Stimulated activated CD4-positive, alpha-beta T cell treated with anti-CD3 and anti-CD28 coated beads, Interleukin-12 subunit alpha, Interleukin-12 subunit beta, amount 100 ng/mL, for 24 hours (primary cell): ENCODE data around the gene SERINC2.

Experiments
- DNase-seq, 2 experiments: peaks; one replicate each; pipeline ENCODE4 v3.0.0-alpha.2; 2020; ENCODE audit warnings: low read depth in 2 of 2

Gene SERINC2

GRCh38 chr1:31433396-31433930, 20.4 kb downstream of the SERINC2 start:
- DNase-seq, result no peak

- no peak for DNase-seq
Measured at GRCh38 chr1:31434101-31434871, 21.3 kb downstream of the SERINC2 start.

- DNase-seq, result no peak
Measured at GRCh38 chr1:31434979-31435378, 22.0 kb downstream of the SERINC2 start.

GRCh38 chr1:31435471-31436409, 22.7 kb downstream of the SERINC2 start:
- no peak for DNase-seq

- DNase-seq, result no peak
Measured at GRCh38 chr1:31436596-31437432, 23.8 kb downstream of the SERINC2 start.

GRCh38 chr1:31437433-31438037, 24.5 kb downstream of the SERINC2 start:
- DNase-seq, result no peak

GRCh38 chr1:31439276-31439675, 26.3 kb downstream of the SERINC2 start:
- DNase-seq, result no peak

- no peak for DNase-seq
Measured at GRCh38 chr1:31441073-31441472, 28.1 kb downstream of the SERINC2 start.

- no peak for DNase-seq
Measured at GRCh38 chr1:31441558-31441957, 28.5 kb downstream of the SERINC2 start.

GRCh38 chr1:31441970-31442647, 29.1 kb downstream of the SERINC2 start:
- no peak for DNase-seq

GRCh38 chr1:31442648-31442994, 29.6 kb downstream of the SERINC2 start:
- DNase-seq, result no peak

- DNase-seq, result no peak
Measured at GRCh38 chr1:31443673-31444072, 30.7 kb downstream of the SERINC2 start.

- no peak for DNase-seq
Measured at GRCh38 chr1:31444725-31445448, 31.9 kb downstream of the SERINC2 start.

GRCh38 chr1:31445951-31446350, 32.9 kb downstream of the SERINC2 start:
- DNase-seq, result no peak

GRCh38 chr1:31447210-31447609, 34.2 kb downstream of the SERINC2 start:
- DNase-seq, result no peak

- no peak for DNase-seq
Measured at GRCh38 chr1:31453384-31454079, 40.5 kb downstream of the SERINC2 start.

- DNase-seq, result no peak
Measured at GRCh38 chr1:31458287-31458896, 45.4 kb downstream of the SERINC2 start.

GRCh38 chr1:31460027-31460426, 47.0 kb downstream of the SERINC2 start:
- DNase-seq, result no peak
